GM18517 (cell line): ENCODE results near the gene AFF2.

ENCODE experiments used
- ATAC-seq: cut with Tn5 transposase; IDR thresholded peaks from one replicate; pipeline ENCODE4 v1.9.1; 2021; ENCODE audit warnings: mild to moderate bottlenecking, moderate library complexity; ENCODE audit not compliant: unreplicated experiment

AFF2 gene

GRCh38 chrX:148500423-148501385, at the start of gene AFF2:
Gene AFF2 (plus strand): TSS chrX:148500617. CDS start chrX:148501098, 481 bp downstream.
- peak; percentile 63 for ATAC-seq

DNA sequence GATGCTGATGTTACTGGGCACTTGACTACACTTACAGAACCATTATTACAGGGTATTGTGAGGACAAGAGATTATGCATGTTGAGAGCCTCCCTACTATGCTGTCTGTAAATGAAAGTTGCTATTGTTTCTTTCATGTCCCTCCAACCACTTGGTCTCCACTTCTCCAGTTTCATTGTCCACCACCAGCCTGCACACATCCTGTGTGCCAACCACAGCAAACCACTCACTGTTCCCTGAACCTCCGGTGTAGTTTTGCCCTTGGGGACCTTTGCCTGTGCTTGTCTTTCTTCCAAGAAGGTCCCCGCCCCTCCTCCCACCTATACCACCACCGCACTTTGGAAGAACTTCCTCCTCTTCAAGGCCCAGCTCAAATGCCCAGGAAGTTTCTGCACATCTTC, 43.1 kb upstream of the AFF2 start:
- no peak for ATAC-seq

DNA sequence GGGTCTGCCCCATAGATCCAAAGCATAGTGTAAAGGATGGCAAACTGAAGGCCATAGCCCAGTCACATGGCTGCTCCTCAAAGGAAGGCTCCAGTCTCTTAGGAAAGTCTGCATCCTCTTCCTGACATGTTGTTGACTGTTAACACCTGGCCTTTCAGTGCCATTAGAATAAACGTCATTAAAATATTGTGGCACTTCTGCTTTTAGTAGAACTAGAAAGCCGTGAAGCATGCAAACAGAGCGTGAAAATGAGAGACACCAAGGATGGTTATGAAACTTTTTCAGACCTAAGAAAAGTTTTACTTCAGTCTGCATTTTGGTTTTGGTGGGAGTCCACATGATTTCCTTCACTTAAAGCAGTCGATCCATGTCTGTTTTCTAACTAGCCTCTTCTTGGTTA, 41.1 kb upstream of the AFF2 start:
- ATAC-seq, result peak; percentile 96

- peak; percentile 86 for ATAC-seq
These were observed 34.1 kb upstream of the AFF2 start for GRCh38 chrX:148466292-148466691.

GRCh38 chrX:148470324-148470723, 30.1 kb upstream of the AFF2 start:
- no peak for ATAC-seq

DNA sequence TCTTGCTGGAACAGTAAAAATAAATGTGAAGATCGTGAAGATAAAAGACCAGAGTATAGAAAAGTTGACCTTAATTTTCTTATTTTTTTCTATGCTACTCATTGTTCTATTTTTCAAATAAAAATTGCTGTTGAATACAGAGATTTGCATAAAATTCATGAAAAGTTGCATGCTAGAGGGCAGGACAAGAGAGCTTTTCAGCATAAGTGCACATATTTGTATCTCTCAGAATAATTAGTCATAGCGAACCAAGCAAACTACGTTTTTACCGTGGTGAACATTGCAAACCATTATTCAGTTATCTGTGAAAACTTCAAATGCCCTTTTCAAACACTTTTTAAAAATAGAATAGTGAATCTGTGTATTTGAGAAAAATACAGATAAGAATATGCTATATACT, 26.4 kb upstream of the AFF2 start:
- no peak for ATAC-seq

- ATAC-seq, result no peak
These were observed 8.4 kb upstream of the AFF2 start for GRCh38 chrX:148492057-148492456.

DNA sequence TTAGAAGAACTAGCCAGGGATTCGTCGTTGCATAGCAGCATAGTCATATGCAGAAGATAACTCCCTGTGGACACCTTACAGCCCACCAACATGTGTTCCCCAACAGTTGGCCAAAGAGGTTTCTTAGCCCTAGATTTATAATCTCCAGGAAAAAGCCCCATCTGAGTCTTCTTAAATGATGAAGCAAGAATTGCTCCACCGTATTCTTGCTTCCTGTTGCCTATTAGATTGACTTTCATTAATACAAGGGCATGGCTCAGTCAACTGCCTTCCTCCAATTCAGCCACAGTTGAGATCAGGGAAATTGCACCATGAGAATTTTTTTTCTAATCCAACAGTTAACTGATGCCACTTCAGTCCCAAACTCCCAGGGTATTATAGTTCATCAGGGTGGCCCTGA, 5.2 kb upstream of the AFF2 start:
- no peak for ATAC-seq

DNA sequence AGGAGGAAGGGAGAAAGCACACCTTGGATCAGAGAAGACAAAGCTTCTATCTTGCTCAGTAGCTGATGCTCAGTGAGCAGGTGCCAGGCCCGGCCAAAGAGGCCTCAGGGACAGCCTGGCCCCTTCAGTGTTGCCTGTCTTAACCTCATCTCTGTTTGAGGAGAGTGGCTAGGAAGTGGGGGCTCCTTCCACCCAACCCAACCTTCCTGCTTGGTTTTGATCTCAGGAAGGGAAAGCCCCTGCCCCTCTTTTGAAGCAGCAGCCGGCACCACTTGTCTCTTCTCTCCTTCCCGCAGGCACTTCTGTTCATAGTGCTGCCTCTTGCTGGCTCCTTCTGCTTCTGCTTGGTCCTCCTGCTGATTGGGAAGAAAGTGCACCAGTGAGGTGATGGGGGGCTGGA, 2.4 kb upstream of the AFF2 start:
- no peak for ATAC-seq

- no peak for ATAC-seq
These were observed 587 bp upstream of the AFF2 start for GRCh38 chrX:148499638-148500422.

DNA sequence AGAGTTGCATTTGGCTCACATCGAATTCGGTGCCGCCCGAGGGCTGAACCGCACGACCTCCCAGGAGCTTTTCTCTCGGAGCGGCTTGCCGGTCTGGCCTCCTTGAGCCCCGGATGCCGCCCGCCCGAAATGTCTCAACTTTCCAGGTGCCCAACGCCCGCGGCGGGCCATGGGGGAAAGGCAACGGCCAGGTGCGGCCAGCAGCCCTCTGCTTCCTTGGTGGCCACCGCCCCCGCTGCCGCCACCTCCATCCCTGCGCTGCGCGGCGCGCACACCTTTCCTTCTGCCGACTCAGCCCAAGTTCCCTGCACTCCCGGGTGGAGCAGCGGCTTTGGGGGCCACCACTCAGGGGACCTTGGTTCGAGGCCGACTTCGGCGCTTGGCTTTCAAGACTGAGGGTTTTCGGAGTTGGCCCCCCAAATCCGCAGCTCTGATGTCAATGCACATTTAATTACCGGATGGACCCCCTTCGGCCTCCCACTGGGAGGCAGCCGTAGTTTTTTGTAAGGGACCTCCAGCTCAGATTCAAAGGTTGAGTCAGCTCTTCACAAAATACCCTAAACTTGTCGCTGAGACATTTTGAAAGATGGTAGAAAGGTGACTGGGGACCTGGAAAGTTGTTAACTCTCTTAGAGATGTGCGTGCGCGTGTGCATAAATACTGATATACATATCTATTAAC, 1.1 kb downstream of the AFF2 start:
- ATAC-seq, result peak; percentile 30

DNA sequence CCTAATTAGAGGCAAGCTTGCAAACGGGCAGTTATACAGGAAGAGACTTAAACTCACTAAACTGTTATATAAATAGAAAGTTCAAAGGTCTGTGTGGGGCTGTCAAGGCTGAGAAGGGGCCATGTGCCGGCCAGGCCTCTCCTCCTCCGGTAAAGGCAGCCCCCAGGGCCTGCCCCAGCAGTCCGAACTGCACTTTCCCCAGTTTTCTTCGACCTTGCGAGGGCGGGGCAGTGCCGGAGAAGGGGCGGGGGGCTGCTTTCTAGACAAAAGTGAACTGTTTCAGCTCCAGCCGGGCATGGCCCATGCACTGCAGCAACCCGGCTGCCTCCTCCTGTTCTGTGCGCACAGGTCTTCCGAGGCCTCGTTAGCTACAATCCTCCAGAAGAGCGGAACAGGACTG, 4.1 kb downstream of the AFF2 start:
- ATAC-seq, result no peak

- ATAC-seq, result no peak
These were observed 7.0 kb downstream of the AFF2 start for GRCh38 chrX:148507418-148507817.

GRCh38 chrX:148512453-148512852, 12.0 kb downstream of the AFF2 start:
- ATAC-seq, result no peak

GRCh38 chrX:148513661-148514060, 13.2 kb downstream of the AFF2 start:
- no peak for ATAC-seq

DNA sequence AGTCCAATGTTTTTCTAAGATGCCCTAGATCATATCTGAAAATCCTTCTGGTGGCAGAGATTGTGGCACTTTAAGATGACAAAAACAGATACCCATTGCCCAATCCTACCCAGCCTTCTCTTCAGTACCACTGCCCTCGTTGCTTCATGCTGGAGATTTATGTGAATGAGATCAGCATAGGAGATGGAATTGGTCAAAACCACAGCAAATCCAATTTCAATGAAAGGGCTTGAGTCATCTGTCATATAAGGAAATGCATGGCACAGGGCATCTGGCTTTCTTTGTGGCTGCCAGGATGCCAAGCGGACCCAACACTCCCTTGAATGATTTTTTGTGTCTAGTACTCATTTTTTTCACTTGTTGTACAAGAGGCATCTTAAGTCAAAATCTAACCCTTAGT, 16.8 kb downstream of the AFF2 start:
- ATAC-seq, result no peak

DNA sequence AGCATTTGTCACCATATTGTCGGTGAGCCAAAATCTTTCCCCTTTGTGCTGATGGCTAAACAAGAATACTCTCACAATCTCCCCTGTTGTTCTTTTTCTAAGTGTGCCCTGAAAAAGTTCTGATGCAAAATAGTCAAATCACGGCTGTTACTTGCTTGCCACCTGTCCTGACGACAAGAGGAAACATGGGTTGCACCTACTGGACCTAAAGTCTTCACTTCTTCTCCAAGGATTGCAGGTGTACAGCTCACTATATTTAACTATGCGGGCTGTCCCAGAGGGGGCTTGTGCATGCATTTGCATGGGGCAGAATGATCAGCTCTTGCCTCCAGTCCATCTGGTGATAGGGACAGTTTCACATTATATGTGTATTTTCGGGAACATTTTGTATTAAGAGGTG, 21.6 kb downstream of the AFF2 start:
- ATAC-seq, result no peak

DNA sequence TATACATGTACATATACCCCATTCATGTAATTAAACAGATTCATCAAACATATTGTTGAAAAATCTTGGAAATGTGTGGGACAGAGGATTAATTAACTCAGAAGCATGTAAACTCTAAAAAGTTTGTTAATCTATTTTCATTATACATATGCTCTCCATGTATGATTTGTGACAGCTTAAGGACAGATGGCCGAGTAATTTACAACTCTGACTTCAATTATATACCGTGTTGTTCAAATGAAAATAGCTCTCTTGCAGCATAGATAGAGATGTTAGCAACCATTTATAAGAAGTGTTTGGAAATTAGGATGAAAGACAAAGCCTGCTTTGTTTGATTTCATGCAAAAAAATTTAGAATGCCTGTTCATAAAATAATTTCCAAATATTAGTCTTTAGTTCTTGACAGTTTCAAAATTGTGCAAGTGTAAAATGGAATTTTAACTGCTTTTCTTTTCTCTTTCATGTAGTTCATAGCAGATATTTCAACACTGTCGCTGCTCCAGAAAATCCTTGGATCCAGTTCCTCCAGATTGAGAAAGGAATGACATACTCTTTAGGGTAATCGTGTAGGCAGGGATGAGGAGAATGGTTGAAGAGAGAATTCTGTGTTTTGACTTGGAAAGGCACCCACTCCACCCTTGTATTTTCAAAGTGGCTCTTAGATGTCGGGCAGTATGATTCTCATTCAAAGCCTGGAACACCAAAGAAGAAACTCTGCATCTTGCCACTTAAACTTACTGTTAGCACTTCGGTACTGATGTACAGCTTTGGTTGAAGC, 23.1 kb downstream of the AFF2 start:
- no peak for ATAC-seq

DNA sequence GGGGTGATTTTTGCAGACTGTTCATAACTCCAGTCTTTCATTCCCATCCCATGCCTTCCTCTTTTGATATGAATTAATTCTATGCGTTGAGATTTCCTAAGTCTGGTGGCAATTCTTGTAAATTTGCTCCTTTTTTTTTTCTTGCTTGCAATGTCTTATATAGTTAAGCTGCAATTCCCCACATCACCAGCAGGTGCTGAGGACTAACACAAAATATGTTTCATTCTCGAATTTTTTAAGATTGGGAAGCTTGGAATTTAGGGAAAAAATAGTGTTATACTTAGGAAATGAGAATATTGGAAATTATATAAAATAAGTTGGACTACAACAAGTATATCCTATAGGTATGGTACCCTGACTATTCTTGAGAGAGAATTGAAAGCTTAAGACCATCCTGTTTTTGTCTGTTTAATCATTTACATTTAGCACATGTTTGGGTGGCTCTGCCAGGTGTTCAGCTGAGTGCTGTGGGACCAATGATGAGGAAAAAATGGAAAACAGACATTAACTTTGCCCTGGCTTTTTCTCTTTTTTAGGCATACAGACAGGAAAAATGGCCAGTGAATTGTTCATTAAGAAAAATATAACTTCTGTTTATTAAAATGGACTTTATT, 30.2 kb downstream of the AFF2 start:
- ATAC-seq, result no peak

DNA sequence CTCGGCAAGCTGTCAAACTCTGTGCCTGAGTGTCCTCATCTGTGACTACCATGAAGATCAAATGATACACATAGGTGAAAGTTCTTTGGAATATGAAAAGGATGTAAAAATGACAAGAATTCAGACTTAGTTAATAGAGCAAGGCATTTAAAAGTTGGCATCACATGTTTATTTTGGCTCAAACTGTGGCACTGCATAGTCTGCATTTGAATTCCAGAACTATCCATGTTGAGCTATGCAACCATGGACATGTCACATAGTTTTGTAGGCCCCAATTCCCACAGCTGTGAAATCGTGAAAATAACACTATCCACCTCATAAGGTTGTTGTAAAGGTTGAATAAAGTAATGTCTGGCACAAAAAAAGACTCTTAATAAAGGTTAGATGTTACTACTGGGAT, 33.9 kb downstream of the AFF2 start:
- no peak for ATAC-seq
